GM21619 (cell line): ENCODE data around the gene KRT28.
"Not testable (repeated sequence)": the region's sequence is repeated elsewhere in the genome, so short reads cannot be mapped to it uniquely, and the experiment has no call there.

Source experiments
- ATAC-seq: cut with Tn5 transposase; IDR thresholded peaks from one replicate; pipeline ENCODE4 v1.9.1; 2021; ENCODE audit not compliant: unreplicated experiment

The KRT28 gene

DNA sequence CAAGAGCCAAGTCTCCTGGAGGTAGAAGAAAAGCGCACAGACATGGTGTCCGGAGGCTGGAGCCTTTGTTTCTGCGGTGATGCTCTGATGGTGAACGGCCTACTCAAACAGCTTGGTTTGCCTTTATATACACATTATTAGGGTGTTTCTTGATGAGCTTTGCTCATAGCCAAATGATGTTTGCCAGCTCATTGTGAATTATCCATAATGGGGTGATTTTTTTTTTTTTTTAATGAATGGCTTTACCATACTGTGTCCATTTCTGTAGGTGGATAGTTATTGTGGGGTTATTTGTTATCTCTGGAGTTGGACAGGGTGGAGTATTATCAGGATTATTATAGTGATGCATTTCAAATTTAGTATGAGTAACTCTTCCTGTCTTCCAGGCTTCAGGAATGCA is 17.3 kb downstream of the KRT28 start, which contains the start of gene KRT27:
Gene KRT27, minus strand, starts transcription at position 101 of the 400 bp plus-strand sequence. Its CDS starts 57 bp downstream, at position 44.
- no peak for ATAC-seq

DNA sequence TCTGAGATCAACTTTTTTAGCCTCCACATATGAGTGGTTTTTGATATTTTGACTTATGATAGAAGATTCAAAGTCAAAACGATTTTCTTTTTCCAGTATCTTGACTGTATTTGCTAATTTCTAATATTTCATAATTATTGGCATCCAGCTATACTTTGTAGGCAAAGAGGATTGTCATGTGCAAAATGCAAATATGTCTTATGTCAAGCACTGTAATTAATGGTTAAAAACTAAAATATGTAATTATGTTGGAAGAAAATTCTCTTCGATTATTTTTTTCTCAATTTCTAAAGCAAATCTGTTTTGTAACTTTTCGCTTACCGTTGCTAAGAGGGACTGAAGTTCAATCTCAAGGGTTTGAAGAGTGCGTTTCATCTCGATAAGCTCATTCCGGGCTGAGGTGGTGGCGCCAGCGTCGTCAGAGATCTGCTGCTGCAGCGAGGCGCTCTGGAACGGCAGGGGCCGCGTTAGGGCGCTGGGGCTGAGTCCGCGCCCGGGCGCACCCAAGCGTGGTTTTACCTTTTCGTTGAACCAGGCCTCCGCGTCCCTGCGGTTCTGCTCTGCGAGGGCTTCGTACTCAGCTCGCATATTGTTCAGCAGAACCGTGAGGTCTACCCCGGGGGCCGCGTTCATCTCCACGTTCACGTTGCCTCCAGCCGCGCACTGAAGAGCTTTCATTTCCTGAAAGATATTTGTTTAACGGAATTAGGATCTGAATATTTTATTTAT is 20.4 kb downstream of the KRT28 start:
- ATAC-seq: no peak

- no peak for ATAC-seq
Measured at GRCh38 chr17:40778461-40778860, 21.3 kb downstream of the KRT28 start.

DNA sequence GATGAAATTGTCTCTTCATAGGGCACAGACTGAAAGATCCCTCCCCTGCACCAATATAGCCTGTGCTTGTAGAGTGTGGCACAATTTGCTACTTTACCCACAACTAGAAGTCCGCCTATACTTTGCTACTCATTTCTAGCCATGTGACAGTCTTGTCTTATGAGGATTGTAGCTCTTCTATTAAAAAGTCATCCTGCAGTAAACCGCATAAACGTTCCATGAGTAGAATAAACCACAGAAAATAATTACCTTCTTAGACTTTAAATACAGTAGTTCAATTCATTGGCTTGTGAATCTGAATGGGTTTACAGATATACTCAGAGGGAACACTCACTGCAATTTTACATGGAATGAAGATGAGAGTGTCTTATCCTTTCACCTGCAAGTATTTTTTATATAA is 21.8 kb downstream of the KRT28 start:
- no peak for ATAC-seq

DNA sequence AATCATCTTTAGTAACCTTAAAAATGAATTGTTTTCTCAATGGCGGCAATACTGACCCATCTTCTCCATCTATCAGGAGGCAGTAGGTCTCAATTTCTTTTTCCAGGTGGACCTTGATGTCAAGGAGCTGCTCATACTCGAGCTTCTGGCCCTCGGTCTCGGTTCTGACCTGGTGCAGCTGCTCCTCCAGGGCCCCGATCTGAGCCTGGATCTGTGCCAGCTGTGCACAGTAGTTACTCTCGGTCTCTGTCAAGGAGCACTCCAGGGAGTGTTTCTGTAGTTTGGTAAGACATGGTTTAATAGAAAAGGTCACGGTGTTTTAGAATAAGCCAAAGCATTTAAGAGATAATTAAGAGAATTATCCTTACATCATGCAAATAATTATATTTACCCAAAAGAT is 22.3 kb downstream of the KRT28 start:
- ATAC-seq: no peak

DNA sequence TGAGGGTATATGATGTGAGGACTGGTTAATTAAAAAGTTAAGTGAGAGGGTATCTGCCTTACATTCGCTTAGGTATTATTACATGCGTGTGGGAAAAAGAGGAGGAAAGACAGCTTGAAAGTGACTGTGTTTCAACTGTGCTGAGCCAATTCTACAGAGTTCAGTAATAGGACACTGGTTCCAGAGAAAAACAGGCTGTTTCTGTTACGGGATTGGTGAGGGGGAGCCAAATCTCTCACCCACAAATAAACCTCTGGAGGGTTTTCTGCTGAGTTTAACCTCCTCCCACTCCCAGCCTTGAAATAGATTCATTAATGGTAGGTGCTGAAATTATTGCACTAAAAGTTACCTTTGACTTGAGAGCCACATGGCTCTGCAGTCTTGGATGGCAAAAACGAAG is 23.8 kb downstream of the KRT28 start:
- ATAC-seq: no peak

GRCh38 chr17:40772101-40772500 is 27.7 kb downstream of the KRT28 start, which contains the start of gene KRT26:
KRT26 (minus strand) TSS chr17:40772201; CDS start chr17:40772113, 88 bp downstream.
- ATAC-seq: no peak

DNA sequence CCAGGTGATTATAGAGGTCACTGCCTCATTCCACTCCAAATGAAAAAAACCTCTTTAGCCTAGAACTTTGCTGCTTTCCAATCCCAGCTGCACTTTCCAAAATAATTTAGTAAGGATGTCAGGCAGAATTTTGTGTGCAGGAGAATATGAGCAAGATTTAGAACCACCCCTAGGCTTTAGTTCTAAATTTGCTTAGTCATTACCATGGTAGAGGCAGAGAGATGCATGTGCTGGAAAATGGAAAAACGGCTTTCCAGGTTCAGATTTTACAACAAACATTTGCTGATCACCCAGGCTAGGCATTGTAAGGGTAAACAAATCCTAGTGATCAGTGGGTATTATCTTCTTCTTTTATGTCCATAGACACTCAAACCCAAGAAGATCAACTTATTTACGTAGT is 34.1 kb downstream of the KRT28 start:
- ATAC-seq: no peak

GRCh38 chr17:40763752-40764151 is 36.0 kb downstream of the KRT28 start:
- no peak for ATAC-seq

- no peak for ATAC-seq
Measured at GRCh38 chr17:40760105-40761016, 39.4 kb downstream of the KRT28 start.

- ATAC-seq: no peak
Measured at GRCh38 chr17:40755231-40755630, 44.5 kb downstream of the KRT28 start, which contains the start of gene KRT25. KRT25 (minus strand) TSS chr17:40755331; CDS start chr17:40755271, 60 bp downstream.

- ATAC-seq: no peak
Measured at GRCh38 chr17:40753804-40754203, 46.0 kb downstream of the KRT28 start.

DNA sequence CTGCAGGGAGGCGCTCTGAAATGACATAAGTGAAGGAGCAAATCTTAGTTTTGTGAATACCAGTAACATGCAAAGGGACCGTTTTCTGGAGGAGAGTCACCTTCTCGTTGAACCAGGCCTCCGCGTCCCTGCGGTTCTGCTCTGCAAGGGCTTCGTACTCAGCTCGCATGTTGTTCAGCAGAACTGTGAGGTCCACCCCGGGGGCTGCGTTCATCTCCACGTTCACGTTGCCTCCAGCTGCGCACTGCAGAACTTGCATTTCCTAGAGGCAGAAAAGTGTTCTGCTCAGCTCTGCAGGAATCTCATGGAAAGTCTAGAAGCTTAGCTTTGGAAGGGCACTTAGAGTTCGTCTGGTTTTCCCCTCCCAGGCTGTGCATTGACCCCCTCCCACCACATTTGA is 48.7 kb downstream of the KRT28 start:
- ATAC-seq: no peak

DNA sequence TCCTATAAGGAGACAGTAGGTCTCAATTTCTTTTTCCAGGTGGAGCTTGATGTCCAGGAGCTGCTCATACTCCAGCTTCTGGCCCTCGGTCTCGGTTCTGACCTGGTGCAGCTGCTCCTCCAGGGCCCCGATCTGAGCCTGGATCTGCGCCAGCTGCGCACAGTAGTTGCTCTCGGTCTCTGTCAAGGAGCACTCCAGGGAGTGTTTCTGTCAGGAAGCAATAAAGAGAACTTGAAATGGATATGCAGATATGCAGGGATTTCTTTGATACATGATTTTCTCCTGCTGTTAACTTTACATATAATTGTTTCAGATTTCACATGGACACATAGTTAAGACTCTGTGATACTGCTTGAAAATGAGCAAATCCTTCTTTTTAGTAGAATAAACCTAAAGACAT is 49.4 kb downstream of the KRT28 start:
- ATAC-seq: no peak

DNA sequence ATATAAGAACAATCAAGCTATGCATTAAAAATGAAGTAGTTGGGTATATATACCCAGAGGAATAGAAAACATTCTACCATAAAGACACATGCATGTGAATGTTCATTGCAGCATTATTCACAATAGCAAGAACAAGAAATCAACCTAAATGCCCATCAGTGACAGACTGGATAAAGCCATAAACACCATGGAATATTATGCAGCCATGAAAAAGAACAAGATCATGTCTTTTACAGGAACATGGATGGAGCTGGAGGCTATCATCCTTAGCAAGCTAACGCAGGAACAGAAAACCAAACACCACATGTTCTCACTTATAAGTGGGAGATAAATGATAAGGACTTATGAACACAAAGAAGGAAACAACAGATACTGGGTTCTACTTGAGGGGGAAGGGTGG is 51.1 kb downstream of the KRT28 start:
- ATAC-seq: not testable (repeated sequence)
